Measurements from ENCODE around the gene SLC2A11. TPM values are rescaled to one million over a fixed set of nuclear protein-coding genes. Genes with fewer than 3 reads are reported as not detected.

The SLC2A11 gene
- total and polyA plus RNA-seq, 9 of the 15 experiments (the other 6 are each of a cell fraction or from before 2014, with no cell fraction given) = 0.44 to 2.7 (median 2.1) TPM

- ATAC-seq = no peak
- Histone ChIP-seq H3K4me2 (ENCODE audit: insufficient read depth, low read length) (no peak overlapping the region), H3K79me2 (ENCODE audit: control insufficient read depth, insufficient read depth, low read length) (no peaks in the 10 kb centered on the region), H3K9ac (ENCODE audit: insufficient read depth in 1 of 2, low read depth in 2 of 2, low read length in 2 of 2) (no peak overlapping the region), H3K9me3 (replicated peaks; ENCODE audit: control insufficient read depth, insufficient read depth, low read depth, low read length) (no peaks in the 10 kb centered on the region), H3K27me3 (ENCODE audit: control insufficient read depth in 2 of 2, insufficient read depth in 2 of 2, low read length in 2 of 2) (no peaks in the 10 kb centered on the region), H4K20me1 (replicated peaks; ENCODE audit: control insufficient read depth, insufficient read depth, low read length) (no peaks in the 10 kb centered on the region), H3K36me3 (ENCODE audit: control insufficient read depth, insufficient read depth, low read length) (peaks cover 78% of the 10 kb centered on the region; the same call in 2 of the 3 replicates), H3K9me1 (ENCODE audit: control insufficient read depth, insufficient read depth, low read length) (no peaks in the 10 kb centered on the region), H2AFZ (ENCODE audit: low read depth, low read length) (no peak overlapping the region), H3K4me1 (replicated peaks in 1 of 2; ENCODE audit: control insufficient read depth in 2 of 2, insufficient read depth in 2 of 2, low read length in 2 of 2) (no peaks in the 10 kb centered on the region), H3K27ac (ENCODE audit: extremely low read depth, low read depth, low read length) (no peak overlapping the region), H3K4me3 (no peak overlapping the region)
- no peak for DNase-seq (ENCODE audit: extremely low read depth in 1 of 4, low spot score in 3 of 4)
- CTCF ChIA-PET (ENCODE audit: low intra/inter-chr PET ratio) = no interaction called here
- TF ChIP-seq ZNF586 (CRISPR knock-in tag; conservative IDR thresholded peaks at IDR 0.05) = no peak
- TF ChIP-seq CTCFL (IDR thresholded peaks at IDR 0.05; ENCODE audit: borderline replicate concordance, insufficient read depth, low read depth, low read length, poor library complexity, severe bottlenecking) = no peak
- no peak for TF ChIP-seq BACH1 (tag; IDR thresholded peaks at IDR 0.05)
- no peak for TF ChIP-seq ZMIZ1 (IDR thresholded peaks at IDR 0.05; ENCODE audit: low read depth in 2 of 2, low read length in 2 of 2)
- no peak for TF ChIP-seq SIRT6 (IDR thresholded peaks at IDR 0.05; ENCODE audit: low read depth, low read length)
- TF ChIP-seq CTCF (IDR thresholded peaks at IDR 0.05 in 2 of 3, conservative IDR thresholded peaks at IDR 0.05 in 1 of 3; ENCODE audit: insufficient read depth in 2 of 3, low read depth in 1 of 3, low read length in 3 of 3) = no peak
- intact Hi-C loops (cut with micrococcal nuclease) (no loop called here), in situ Hi-C loops (cut with MboI) (no loop called here)
- FAIRE-seq = no peak
- POLR2A ChIA-PET = interaction anchor here (0.5 to 0.6 kb wide), 2 partner anchors 12 to 19 kb away, joined by 4 to 5 read pairs; no protein-coding TSS in a partner anchor
- WGBS (ENCODE audit: insufficient coverage, low coverage, missing lambda C conversion rate) = 95% methylated on average over 5 of the region's 12 CpGs
- BruUV-seq (replicated peaks) = no TSS peak
Measured at GRCh38 chr22:23825246-23825905, 32.3 kb upstream of the SLC2A11 start.
